ENCODE results near the gene CENPC.

- TF ChIP-seq CTCF (IDR thresholded peaks at IDR 0.05) = no peak
- TF ChIP-seq POLR2A (IDR thresholded peaks at IDR 0.05) = no peak
- no peak for TF ChIP-seq EP300 (IDR thresholded peaks at IDR 0.05)
- no peak for TF ChIP-seq POLR2AphosphoS5 (IDR thresholded peaks at IDR 0.05)
Observed at GRCh38 chr4:67571975-67572374, 26.7 kb upstream of the CENPC start.

Measured in sigmoid colon (tissue), 4 donors.